LHCN-M2 (cell line): ENCODE measurements around the gene ZBTB40. TPM values are rescaled to one million over a fixed set of nuclear protein-coding genes. Genes with fewer than 3 reads are reported as not detected.
A peak's percentile ranks its signal among the peaks of the same experiment; 100 is the strongest.

Experiments
- DNase-seq: peaks from one replicate; pipeline ENCODE4 v3.0.0-alpha.2; 2012; ENCODE audit warnings: low read depth
- total RNA-seq: library from RNA; depleted of rRNA; stranded (reverse); fragments of >200 nt; gene quantifications from 2 replicates; pipeline ENCODE4 v1.2.3, GENCODE V29; 2014

Gene ZBTB40
- total RNA-seq, 1 experiment from 2014 or later: 12.9 TPM

DNA sequence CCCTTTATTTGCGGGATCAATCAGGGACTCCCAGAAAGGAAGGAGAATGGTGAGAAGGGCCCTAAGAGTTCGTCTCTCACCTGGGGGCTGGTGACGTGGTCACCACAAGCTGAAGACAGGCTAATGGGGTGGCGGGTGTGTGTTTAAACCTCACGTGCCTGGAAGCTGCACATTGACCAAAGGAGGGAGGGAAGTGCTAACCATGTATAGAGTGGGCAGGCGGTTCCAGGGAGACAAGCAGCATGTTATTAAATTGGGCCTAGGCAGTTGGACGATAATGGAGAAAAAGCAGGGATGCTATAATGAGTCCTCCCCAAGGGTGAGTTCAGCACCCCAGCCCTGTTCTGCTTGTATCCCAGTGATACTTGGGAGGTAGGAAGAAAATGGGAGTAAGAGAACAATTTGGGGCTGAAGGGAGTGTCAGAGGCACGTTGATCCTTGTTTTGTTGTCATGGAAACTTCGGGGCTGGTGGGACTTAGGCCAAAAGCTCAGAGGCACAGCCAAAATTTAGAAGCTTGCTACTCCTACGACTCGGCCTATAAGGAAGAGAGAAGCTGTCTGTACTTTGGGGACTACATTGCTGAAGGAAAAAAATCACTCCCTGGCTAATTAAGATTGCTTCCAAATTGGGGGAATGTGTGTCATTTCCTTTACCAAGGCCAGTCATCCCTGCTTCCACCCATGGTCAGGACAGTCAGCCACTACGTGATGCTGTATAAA lies 78.4 kb downstream of the ZBTB40 start:
- no peak for DNase-seq

GRCh38 chr1:22530715-22531114 lies 79.1 kb downstream of the ZBTB40 start:
- no peak for DNase-seq

- DNase-seq: no peak
These were observed 79.6 kb downstream of the ZBTB40 start for GRCh38 chr1:22531251-22531650.

GRCh38 chr1:22533244-22533895 lies 81.7 kb downstream of the ZBTB40 start:
- no peak for DNase-seq

DNA sequence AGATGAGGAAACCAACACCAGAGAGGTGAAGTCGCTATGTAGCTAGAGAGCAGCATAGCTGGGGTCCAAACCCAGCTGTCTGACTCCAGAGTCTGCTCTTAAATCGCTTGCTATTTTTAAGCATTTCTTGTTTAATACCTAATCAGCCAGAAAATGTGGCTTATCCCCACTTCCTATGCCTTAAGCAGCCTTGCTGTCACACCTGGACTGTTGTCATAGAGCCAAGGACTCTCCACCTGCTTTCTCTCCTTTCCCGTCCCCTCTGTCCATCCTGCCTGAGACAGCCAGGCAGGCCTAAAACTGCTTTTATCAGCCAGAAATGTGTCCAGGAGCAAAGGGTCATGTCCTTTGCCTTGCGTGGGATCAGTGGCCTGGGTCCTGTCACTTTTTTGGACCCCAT lies 83.3 kb downstream of the ZBTB40 start:
- DNase-seq: no peak

GRCh38 chr1:22535399-22535798 lies 83.7 kb downstream of the ZBTB40 start:
- no peak for DNase-seq

- DNase-seq: peak; percentile 57
These were observed 84.9 kb downstream of the ZBTB40 start for GRCh38 chr1:22536506-22536905.

DNA sequence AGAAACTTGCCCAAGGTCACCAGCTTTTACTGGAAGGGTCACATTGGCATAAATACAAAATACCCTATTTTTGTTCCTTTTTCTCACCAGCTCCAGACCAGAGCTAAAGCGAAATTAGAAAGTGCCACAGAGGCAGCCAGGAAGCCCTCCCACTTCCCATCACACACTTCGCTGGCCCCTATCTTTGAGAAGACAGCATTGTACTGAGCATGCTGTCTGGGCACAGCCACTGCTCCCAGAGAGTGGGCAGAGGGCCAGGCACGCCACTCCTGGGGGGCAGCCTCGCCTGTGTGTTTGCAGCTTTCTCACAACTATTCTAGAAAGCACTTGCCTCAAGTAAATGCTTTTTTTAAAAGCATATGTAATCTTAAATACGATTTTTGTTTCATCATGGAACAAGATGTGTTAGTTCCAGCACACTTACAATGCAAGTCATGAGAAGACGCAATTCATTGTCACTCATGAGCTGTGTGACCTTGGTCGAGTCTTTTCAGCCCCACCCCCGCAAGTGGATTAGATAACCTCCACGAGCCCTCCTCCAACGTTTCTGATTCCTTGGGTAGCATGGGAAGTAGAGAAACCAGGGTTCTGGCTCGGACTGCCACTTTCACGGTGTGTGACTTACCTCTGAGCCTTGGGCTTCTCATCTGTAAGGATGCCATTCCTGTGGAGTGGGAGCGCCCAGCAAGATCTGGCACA lies 85.9 kb downstream of the ZBTB40 start:
- no peak for DNase-seq

DNA sequence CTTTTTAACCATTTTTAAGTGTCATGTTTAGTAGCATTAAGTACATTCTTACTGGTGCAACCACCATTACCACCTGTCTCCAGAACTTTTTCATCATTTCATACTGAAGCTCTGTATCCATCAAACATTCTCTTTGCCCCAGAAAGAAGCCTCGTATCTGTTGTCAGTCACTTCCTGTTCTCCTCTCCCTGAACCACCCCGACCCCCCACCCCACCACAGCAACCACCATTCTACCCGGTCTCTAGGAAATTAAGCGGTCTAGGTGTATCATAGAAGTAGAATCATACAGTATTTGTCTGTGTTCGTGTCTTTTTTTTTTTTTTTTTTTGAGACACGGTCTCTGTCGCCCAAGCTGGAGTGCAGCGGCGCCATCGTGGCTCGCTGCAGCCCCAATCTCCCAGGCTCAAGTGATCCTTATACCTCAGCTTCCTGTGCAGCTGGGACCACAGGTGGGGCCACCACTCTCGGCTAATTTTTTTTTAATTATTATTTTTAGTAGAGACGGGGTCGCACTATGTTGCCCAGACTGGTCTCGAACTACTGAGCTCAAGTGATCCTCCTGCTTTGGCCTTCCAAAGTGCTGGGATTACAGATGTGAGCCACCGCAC lies 88.0 kb downstream of the ZBTB40 start:
- DNase-seq: no peak

DNA sequence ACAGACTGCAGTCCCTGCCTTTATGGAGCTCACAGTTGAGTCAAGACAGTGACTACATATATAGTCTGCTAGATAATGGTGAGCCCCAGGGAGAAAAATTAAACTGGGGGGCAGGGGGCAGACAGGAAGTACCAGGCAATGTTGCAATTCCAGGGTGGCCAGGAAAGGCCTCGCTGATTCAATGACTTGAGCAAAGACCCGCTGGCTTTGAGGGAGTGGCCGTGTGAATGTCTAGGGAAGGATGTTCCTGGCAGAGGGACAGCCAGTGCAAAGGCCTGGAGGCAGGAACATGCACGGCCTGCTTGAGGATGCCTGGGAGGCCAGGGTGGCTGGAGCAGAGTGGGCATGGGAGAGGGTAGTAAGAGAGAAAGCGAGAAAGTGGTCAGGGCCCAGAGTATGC lies 88.7 kb downstream of the ZBTB40 start:
- no peak for DNase-seq

GRCh38 chr1:22542886-22543285 lies 91.2 kb downstream of the ZBTB40 start:
- DNase-seq: no peak

GRCh38 chr1:22543679-22544078 lies 92.0 kb downstream of the ZBTB40 start:
- no peak for DNase-seq

- no peak for DNase-seq
These were observed 93.0 kb downstream of the ZBTB40 start for GRCh38 chr1:22544606-22545005.

- DNase-seq: no peak
These were observed 93.5 kb downstream of the ZBTB40 start for GRCh38 chr1:22545141-22545540.

DNA sequence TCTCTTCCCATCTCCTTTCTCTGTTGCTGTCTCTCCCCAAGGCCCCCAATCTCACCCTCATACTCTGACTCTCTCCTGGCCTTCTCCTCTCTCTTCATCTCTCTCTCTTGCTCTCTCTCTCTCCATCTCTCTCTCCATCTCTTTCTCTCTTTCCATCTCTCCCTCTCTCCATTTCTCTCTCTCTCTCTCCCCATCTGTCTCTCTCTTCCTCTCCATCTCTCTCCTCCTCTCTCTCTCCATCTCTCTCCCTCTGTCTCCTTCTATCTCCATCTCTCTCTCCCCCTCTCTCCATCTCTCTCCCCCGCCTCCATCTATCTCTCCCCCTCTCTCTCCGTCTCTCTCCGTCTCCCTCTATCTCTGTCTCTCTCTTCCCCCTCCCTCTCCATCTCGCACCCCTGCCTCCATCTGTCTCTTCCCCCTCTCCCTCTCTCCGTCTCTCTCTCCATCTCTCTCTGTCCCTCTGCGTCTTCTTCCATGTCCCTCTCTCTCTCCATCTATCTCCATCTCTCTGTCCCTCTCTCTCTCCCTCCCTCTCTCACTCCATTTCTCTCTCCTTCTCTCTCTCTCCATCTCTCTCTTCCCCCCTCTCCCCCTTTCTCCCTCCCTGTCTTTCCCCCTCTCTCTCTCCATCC lies 95.7 kb downstream of the ZBTB40 start:
- no peak for DNase-seq

- DNase-seq: no peak
These were observed 96.3 kb downstream of the ZBTB40 start for GRCh38 chr1:22547818-22548462.

- DNase-seq: no peak
These were observed 98.4 kb downstream of the ZBTB40 start for GRCh38 chr1:22550021-22550420.

DNA sequence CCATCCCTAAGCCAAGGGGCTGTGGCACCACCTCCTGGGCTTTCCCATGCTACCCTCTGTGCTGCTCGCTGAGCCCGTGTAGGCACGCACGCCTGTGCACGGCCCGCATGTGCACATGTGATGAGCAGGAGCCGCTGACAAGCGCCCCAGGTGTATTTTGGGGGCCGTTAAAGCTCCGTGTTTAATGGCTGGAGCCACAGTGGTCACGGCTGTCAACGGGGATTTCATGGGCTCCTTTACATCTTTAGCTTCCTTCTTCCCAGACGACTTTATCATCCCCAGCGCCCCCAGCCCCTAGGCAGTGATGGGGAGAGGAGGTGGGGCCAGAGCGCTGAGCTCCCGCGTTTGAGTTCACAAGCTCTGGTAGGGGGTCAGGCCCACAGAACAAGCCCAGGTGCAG lies 99.9 kb downstream of the ZBTB40 start:
- no peak for DNase-seq

DNA sequence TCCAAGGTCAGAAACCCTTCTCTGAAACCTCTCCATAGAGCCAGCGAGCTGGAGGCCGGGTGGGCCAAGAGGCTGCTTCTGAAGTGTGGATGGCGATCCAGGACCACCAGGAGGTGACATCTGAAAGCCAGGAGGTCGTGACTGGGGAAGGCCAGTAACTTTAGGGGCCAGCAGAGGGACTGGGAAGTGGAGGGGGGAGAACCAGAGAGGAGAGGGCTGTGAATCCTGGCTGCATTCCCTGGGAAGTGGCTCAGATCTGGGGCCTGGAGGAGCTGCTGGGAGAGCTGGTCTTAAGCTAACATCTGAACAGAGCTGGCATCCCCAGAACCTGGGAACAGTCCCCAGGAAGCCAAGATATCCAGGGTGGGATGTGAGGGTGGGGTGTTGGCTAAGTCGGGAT lies 100.4 kb downstream of the ZBTB40 start:
- no peak for DNase-seq

- no peak for DNase-seq
These were observed 101.6 kb downstream of the ZBTB40 start for GRCh38 chr1:22553104-22553880.
